Stimulated activated naive CD4-positive, alpha-beta T cell treated with Interleukin-2 at 50 U/mL for 16 hours (primary cell): ENCODE results near the gene ROBO2.

Experiments
- DNase-seq: peaks from one replicate; lab custom pipeline; 2025; lab: John Stamatoyannopoulos, UW

The ROBO2 gene

DNA sequence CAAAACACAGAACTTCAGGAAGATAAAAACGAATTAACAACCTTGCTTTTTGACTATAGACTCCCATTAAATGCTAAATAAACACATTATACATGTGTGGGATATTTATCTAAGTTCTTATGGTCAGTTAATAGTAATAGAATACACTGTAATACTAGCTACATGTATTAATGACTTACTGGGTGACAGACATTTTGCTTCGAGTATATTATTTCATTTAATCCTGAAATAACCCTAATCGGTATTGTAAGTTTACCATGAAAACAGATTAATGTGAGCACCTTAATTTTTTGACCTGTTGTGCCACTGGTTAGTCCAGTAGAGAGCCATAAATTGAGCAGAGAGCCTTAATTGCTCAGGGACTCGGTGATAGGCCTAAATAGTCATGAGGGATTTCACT, 151.1 kb downstream of the ROBO2 start:
- no peak for DNase-seq

DNA sequence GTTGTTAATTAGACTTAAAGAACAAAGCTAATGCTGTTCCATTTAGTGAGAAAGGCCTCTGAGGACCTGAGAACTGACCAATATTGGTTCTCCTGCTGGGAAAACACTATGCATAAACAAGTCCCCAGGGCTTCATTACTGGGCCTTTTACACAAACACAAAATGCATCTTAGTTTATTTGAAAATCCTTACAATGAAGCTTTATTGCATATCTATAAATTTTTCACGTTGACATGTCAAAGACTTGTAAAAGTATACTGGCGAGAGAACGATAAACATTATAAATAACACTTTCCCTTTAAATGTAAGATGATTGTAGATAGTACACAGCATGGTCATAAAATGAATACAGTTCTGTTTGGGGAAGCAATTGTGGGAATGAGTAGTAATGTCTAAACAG, 151.7 kb downstream of the ROBO2 start:
- no peak for DNase-seq

DNA sequence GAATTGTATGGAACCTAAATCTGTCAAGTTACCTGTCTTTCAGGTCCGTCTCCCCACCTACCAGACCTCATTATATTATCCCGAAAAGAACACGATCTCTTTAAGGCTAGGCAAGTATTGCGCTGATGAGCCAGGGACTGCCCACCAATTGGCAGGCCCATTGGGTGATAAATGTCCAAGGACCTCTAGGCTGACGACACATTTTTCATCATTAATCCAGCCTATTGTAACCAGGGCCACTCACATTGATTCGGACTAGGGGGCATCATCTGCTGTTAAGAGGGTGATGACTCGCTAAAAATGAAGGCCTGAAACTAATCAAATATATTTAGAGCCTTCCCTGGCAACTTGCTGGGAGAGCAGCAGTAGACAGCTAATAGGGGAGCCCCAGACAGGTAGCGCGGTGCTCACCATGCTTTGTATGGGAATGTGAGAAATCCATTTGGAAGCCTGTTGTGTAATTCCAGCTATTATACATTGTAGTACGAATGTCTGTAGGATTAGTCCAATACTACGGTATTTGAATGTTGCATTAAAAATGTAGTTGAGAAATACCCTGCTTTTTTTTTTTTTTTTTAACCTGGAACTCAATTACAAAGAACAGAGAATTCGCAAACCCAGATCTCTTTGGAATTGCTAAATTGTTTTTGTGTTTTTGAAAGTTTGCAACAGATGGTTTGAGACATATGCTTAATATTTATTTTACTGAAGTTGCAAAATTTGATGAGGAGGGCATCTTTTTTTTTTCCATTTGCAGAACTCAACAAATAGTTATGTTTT, 156.1 kb downstream of the ROBO2 start:
- no peak for DNase-seq

DNA sequence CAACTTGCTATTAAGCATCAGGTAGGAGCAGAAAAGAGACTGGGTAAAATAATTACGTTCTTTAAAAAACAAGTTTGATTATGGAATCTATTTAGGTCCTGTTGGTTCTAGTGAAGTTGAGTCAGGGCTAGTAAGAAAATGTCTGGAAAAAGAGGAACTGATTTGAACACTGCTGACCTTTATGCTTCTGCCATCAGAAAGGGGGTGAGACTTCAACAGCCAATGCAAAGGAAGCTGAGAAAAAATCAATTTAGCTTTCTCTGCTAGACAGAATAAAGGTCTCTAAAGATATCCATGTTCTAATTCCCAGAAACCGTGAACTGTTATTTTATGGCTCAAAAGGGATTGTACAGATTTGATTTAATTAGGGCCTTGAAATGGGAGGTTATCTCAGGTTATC, 157.5 kb downstream of the ROBO2 start:
- no peak for DNase-seq

DNA sequence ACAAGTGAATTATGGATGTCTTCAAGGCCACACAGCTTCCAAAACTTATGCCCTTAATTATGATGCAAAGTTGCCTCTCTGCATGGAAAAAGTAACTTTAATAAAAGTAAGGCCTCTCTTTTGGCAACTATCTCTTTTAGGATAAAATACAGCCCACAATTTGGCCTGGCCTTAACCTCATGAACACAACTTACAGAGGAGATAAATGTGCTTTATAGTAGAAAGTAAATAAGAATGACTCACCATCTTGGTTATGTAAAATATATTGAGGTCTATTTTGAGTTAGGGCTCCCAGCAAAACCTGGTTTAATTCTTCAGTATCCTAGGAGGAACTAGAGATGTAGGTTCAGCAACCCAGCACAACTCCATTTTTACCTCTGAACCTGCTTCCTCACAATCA, 164.0 kb downstream of the ROBO2 start:
- DNase-seq, result no peak

DNA sequence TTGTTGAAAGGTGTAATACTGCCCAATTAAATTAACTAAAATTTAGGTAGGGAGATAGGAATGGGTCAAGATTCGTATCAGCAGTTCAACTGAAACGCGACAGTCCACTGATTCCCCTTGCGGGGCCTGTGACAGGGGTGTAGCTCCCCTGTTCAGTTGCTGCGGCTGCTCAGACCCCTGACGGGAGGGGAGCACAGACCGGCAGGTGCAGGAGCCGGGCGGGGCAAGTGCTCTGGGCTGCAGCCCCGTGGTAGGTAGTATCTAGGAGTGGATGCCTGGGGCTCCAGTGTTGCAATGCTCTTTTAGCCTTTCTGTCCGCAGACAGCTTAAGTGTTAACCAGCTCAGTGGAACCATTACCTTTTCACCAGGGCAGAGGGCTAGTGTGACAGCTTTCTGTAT, 164.9 kb downstream of the ROBO2 start:
- no peak for DNase-seq

DNA sequence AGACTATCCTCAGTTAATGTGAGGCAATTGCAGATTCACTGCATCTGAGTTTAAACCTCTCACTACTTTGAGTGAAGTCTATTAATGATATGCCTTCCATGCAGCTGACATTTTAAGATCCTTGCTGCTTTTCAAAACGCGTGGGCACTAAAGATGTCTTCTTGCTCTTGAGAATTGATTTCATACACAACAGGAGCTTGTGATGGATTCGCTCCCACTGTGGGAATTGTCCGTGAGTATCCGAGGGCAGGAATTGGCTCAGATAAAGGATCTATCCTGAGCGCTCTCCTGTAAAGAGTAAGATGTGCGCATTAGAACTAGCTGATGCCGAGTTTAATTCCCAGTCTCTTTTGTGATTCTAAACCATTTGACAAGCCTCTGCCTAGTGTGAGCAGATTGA, 167.9 kb downstream of the ROBO2 start:
- DNase-seq, result no peak

DNA sequence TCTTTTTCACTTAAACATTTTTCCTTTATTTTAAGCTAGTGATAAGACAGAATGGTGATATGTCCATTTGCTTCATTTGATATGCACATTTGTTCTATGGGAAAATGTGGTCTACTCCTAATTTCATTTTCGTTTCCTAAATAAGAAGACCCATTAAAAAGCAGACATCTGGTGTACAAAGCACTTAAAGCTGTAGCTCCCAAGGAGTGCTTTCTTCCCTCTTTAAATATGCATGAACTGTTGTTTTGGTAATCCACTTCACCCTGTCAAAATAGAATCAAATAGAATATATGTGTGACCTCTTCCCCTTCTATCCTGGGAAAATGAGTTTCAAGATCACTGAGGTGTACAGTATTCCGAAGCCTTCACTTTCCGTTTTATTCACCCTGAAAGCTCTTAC, 182.8 kb downstream of the ROBO2 start:
- DNase-seq, result no peak

DNA sequence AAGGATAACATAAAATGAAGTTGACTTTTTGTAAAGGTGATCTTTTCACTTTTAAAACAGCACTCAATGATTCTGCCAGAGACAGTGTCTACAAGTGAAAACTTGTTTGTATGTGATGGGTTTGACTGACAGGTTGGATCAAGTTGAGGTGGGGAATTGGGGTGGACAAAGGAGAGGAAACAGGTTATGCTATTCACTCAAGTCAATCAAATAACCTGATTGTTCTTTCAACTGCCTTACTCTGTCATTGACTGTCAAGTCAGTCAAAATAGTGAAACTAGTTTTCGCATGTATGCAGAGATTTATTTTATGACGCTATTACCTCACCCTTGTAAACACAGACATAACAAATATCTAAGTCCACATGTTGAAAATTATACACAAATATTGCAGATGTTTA, 187.7 kb downstream of the ROBO2 start:
- no peak for DNase-seq

DNA sequence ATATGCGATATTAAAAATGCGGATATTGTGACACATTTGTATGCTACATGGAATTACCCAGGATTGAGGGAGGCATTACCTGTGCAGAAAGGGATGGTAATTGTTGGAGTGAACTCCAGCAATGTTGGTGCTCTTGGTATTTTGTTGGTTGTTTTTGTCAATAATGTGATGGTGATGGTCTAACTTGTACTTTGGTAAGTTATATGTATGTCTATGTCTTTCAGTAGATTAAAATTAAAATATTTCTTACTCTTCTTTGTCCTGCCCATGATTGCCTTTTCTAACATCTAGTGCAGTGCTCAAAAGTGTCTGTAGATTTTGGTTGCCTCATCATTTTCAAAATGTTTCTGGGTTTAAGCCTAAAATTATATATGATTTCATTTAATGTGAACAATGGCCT, 192.7 kb downstream of the ROBO2 start:
- no peak for DNase-seq

DNA sequence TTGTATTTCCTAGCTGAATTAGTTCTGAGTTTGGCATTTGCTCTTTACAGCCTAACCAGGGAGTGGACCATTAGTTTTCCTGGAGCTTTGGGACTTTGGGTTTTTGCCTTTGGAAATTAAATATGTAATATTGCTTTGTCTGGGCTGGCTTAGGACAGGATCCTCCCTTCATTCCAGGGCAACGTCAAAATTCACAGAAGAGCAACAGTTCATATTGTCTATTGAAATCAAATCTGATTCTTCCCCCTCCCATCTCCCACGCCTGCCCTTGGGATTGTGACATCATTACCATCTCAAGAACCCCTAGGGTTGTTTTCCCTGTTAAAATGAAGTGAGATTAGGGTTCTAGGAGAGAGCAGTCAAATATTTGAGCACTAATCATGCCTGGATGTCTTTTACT, 194.1 kb downstream of the ROBO2 start:
- no peak for DNase-seq

DNA sequence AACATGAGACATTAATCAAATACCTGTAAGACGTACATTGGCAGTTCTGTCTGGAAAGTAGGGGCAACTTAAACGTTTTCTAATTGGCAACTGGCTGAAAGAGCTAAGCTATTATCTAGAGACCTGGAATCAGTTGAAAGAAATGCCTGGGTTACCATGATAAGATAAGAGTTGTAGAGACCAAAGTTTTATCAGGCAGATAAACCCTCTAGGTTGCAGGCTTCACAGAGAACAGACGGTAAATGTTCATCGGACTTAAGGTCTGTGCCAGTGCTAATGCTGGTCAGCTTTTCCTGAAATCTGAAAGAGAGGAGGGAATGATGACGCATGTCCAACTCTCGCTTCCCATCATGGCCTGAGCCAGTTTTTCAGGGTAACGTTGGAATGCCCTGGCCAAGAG, 196.2 kb downstream of the ROBO2 start:
- no peak for DNase-seq

DNA sequence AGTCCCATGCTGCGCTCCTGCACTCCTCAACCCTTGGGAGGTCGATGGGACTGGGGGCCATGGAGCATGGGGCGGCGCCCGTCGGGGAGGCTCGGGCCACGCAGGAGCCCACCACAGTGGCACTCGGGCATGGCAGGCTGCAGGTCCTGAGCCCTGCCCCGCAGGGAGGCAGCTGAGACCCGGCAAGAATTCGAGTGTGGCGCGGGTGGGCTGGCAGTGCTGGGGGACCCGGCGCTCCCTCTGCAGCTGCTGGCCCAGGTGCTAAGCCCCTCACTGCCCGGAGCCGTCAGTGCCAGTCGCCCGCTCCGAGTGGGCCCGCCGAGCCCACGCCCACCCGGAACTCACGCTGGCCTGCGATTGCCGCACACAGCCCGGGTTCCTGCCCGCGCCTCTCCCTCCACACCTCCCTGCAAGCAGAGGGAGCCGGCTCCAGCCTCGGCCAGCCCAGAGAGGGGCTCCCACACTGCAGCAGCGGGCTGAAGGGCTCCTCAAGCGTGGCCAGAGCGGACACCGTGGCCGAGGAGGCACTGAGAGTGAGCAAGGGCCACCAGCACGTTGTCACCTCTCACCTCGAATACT, 200.3 kb downstream of the ROBO2 start:
- DNase-seq, result no peak

DNA sequence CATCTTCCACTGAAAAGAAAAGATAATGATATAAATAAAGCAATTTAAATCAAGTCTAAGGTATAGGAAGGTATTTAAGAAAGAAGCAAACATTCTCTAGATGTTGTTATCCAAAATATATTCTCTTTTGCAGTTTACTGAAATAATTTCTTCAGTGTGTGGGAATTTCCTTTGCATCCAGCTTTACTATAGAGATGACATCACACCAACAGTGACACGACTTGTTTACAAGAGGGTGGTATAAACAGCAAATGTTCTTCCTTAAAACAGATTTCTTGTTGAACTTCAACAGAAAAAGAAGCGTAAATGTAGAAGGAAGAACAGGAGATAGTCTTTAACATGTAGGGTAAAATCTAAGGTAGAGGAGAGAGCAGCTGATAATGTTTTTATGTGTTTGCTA, 202.5 kb downstream of the ROBO2 start:
- DNase-seq, result no peak

DNA sequence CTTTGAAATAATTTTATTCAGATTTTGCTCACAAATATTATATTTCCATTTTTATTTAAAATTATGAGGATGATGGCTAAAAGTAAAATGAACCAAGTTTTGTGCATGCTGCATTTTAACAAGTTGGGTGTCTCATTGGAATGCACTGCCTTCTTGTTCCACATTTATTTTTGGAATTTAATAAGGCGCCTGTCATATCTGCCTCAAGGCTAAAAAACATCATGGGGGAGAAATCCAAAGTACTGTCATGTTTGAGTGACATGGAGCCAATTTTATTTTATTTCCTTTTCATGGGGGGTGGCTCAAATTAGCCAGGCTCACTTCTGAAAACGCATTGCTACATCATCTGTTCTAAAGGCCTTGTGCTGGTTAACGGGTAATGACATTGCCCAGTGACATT, 205.1 kb downstream of the ROBO2 start:
- no peak for DNase-seq

DNA sequence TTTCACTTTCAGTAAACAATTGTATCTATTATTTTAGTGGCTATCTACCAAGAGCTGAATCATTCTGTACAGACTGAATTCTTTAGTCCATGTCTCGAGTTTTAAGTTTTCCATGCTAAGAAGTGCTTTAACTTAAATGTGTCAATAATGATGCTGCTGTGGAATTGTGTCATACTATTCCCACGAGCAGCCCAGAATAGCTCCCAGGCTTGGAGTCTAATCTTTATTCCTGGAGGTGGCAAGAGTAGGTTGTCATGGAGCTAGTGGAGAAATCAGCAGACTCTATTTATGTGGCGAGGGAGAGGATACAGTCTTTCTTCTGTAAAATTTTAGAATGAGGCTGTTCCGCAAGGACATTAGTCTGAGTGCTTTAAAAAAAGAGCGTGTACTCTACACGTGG, 207.2 kb downstream of the ROBO2 start:
- no peak for DNase-seq

DNA sequence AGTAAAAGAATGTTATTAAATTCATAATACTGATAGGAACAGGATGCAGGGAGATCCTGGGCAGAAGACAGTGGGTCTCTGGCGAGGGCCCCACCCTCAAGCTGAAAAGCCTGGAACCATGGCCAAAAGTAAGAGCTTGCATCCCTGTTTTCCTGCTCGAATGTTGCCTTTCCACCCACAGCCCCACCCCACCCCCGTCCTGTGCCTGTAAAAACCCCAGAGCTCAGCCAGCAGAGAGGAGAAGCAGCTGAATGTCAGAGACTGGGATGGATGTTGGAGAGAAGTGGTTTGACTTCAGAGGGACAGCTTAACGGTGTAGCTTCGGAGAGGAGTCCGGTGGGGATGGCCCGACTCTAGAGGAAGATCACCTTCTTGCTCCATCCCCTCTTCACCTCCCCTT, 207.9 kb downstream of the ROBO2 start:
- no peak for DNase-seq

DNA sequence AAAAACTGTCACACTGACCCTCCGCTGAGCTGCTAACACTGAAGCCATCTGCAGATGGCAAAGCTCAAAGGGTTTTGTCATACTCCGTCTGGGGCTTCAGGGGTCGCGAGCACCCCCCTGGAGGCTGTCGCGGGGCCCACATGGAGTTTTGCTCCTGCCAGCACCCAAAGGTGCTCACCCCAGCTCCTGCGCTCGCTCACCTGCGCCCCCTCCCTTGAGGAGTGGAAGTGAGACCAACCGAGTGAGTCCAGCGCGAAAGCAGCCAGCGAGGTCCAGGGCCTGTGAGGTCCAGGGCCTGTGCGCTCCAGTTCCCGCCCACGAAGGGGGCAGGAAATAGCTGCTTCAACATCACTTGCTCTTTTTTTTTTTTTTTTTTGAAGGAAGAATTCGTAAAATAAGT, 208.5 kb downstream of the ROBO2 start:
- no peak for DNase-seq

DNA sequence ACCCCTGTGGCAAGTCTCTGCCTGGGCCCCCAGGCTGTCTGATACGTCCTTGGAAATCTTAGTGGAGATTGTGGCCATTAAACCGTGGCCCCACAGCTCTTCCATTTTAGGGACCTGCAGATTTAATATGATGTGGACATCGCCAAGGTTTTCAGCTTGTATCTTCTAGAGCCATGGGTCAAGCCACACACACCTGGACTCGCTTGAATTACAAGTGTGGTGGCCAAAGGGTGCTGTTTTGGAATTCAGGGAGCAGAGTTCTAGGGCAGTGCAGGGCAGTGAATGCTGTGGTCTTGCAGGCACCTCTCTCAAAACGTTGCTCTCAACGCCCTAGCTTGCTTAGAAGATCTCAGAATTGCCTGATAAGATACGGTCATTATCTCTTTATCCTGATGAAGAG, 211.2 kb downstream of the ROBO2 start:
- DNase-seq, result no peak

DNA sequence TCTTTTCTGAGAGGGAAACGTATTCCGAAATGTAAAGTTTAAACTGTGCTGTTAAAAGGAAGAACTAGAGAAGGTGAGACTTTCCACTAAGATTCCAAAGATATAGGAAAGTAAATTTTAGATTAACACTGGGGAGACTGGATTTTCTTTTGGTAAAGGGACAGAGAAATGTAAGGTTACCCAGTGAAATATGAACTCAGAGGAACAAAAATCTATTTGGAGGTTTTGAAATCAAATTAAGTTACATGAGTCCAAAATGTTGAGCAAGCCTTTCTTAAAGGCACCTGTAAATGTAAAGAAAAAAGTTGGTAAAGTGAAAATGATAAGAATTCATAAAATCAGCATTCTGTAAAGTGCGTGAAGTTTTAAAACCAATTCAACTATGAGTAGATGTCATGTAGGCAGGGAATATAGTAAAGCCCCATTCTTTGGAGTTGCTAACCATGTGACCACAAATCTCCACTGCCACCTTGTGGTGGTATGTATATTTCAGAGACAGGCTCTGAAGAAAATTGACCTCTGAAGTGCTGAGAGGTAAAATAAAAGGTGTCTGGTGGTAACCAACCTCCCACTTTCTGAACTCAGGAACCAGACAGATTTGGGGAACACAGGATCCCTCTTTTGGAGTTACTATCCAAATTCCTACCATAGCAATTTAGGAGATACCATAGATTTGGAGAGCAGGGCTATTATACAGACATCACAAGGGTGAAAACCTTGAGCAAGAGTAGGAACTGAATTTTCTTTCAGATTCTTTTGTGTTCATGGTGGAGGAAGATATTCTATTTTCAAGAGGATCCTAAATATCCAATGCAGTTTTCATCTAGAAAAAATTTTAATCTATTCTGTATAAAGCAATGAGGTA, 215.3 kb downstream of the ROBO2 start:
- DNase-seq, result no peak

DNA sequence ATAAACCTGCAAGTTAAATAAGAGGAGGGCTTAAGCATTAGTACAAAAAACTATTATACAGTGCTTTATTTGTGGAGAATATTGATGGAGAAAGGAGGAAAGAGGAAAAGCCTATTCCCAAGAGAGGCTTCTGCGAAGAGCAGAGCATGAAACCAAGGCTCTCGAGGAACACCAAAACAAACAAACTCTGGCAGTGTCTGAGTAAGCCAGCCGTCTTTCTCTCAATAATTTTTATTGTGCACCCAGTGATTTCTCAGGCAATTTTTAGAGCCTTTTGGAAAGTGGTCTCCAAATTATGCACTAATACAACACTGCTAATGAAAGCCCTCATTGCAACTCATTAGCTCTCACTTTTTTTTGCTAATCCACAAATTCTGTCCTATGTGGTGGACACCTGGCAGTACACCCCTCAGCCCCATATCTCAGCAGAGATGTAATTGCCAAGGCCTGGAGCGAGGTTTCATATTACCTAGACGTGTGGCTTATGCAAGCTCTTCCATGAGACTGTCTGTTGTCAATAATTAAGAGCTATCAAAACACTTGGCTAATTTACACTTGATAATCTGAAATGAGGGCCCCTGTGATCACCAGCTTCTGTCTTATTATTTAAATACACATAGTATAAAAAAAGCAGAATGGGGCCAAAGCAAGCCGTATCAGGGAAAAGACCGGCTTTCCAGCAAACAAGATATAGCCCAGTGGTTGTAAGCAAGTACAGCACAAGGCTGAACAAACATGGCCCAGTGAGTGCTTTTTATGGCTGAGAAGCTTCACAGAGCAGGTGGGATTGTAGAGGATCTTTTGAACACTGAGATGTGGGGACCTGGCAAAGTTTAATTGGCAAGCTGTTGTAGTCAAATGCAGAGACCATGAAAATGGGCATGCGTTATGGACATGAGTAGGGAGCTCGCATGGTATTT, 216.9 kb downstream of the ROBO2 start:
- DNase-seq, result no peak

DNA sequence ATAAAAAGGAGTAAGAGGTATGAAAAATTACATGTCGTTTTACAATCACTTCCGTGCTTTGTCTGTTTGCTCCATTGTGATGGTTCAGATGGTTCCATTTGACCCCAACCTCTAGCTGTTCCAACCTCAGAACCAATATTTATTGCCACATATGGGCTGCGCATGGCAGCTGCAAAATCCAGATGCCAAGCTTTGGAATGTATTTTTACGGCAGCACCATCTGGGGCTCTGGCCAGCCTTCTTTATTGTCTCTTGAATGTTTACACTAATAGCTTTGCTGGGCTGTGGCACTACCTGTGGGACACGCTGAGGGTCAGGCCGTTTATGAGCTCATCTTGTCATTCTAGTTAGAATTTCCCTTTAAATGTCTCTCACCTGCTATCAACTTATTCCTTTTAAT, 219.8 kb downstream of the ROBO2 start:
- DNase-seq, result no peak
